Esophagus mucosa (tissue), 1 donor: ENCODE measurements around the gene FAM136A. TPM values are rescaled to one million over a fixed set of nuclear protein-coding genes. Genes with fewer than 3 reads are reported as not detected.
"Not testable (repeated sequence)": the region's sequence is repeated elsewhere in the genome, so short reads cannot be mapped to it uniquely, and the experiment has no call there.

Experiments used
- ATAC-seq: fragments of 200-7000 bp; cut with Tn5 transposase; one replicate; pipeline ENCODE4 v1.9.1; 2020
- total RNA-seq: library from RNA; stranded (reverse); gene quantifications from one replicate; pipeline ENCODE4 v1.2.4, GENCODE V29; 2023
- donor health status: DM: yes; HTN: yes; CAD: no.

Gene FAM136A
- total RNA-seq, 1 donor from 2014 or later: 26.0 TPM

DNA sequence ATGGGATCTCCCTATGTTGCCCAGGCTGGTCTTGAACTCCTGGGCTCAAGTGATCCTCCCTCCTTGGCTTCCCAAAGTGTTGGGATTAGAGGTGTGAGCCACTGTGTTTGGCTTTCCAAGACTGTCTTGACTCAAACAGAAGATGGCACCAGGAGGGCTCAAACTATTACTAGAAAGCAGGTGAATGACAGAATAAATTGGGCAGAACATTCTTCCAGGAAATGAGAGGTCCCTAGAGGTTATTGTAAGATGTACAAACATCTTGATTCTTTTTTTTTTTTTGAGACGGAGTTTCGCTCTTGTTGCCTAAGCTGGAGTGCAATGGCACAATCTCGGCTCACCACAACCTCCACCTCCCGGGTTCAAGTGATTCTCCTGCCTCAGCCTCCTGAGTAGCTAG, 4.0 kb downstream of the FAM136A start:
- not testable (repeated sequence) for ATAC-seq

GRCh38 chr2:70283500-70284191, 18.2 kb downstream of the FAM136A start:
- no peak for ATAC-seq

DNA sequence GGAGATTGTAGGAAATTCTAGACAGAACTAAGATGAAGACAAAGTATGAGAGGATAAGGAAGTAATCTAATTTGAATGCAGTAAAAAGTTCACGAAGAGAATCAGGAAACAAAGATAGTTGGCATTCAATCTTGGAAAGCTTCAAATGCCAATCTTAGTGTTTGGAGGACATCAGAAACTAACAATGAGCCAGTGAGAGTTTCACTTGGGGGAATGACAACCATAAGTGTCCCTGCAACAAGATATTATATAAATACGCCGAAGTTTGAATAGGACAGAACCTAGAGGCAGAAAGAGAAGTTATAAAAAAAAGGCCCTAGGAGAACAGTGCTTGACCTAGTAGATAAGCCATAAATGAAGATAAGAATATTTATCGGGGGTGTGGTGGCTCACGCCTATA, 19.4 kb downstream of the FAM136A start:
- no peak for ATAC-seq

DNA sequence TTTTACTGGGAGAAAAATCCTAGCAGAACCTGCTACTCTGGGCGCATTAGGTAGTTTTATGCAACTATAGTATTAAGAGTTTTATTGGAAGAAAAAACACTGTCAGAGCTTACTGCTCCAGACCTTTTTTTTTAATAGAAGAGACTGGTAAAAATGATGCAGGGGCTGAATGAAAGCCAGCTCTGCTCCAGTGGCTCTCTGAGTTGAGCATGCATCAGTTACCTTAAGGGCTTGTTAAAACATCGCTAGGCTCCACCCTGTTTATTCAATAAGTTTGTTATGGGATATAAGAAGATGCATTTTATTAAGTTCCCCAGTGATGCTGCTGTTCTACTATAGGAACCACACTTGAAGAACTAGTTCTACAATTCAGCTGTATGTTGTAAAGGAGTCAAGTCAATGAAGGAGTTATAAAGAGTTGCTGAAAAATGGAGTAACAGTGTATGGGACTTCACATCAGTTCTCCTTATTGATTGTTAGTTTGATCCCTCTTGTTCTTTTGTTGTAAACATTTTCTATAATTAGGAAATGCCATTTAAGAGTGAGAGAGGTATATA, 21.5 kb downstream of the FAM136A start:
- ATAC-seq: peak; percentile 51

DNA sequence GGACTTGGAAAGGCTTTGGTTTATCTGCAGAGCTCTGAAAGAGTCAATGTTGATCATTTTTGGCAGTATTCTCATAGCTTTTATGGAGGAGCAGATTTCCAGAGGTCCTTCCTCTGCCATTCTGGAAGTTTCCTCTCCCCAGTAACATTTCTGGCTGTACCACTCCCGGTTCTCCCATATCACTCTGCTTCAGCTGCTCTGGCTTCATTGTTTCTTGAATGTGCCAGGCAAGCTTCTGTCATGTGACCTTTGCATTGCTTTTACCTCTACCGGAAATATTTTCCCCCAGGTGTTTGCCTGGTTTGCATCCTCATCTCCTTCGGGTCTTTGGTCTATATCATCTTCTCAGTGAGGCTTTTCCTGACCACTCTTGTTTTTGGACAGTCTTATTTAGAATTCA, 31.5 kb downstream of the FAM136A start:
- no peak for ATAC-seq

GRCh38 chr2:70269422-70270302, 32.2 kb downstream of the FAM136A start:
- ATAC-seq: not testable (repeated sequence)

GRCh38 chr2:70266925-70267324, 34.9 kb downstream of the FAM136A start:
- not testable (repeated sequence) for ATAC-seq

GRCh38 chr2:70261501-70261900, 40.4 kb downstream of the FAM136A start:
- ATAC-seq: no peak

DNA sequence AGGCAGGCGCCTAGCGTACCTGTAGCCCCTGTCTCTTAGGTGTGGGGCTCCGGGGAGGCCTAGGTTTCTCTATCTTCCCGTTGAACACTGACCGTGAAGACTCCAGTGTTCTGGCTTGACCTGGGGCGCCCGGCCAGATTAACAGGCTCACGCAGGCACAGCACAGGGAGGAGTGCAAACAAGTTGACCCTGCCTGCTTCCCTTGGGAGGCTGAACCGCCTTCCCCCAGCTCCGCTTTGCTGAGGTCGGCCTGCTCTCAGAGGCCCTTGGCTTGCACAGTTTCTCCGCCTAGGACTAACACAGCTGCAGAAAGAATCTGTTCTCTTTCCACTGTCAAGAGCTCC, 43.4 kb downstream of the FAM136A start:
- peak; percentile 74 for ATAC-seq

DNA sequence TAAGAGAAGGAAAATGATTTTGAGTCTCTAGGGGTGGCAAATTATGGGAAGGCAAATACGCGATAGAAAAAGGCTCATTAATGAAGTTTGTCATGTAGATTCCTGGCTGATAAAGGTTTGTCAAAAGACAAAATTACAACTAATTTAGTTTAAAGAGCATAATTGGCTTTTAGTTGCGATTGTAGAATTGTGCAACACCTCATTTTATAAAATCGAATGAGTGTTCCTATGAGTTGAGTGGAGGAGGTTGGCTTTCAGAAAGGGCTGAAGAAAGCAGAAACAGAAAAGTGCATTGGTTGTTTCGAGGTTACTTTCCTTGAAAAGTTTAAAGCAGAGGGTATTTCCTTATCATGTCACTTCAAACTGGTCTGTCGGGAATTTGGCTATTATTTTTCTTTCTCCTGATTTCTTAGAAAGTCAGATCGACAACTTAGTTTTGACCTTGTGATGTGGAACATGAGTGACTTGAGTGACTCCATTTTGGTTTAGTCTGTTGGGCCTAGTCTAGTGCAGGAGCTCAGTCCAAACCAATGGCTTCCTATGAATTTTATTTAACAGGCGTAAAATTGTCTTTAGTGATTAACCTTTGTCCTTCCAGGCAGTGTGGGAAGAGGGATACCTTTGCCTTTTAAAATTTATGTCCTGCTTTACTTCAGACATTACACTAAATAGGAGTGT, 46.1 kb downstream of the FAM136A start:
- no peak for ATAC-seq

DNA sequence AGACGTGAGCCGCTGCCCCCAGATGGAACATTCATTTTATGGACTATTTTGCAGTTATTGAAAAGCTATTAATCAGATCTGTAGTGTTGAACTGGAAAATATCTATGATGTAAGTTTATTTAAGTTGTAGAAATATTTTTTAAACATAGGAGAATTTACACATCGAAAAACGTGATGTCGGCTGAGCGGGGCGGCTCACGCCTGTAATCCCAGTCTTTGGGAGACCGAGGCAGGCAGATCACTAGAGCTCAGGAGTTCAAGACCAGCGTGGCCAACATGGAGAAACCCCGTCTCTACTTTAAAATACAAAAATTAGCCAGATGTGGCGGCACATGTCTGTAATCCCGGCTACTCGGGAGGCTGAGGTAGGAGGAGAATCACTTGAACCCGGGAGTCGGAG, 51.4 kb downstream of the FAM136A start:
- no peak for ATAC-seq

GRCh38 chr2:70248181-70248847, 53.6 kb downstream of the FAM136A start, which contains the start of gene TIA1:
TIA1 (minus strand) TSS chr2:70248628; CDS start chr2:70248430, 198 bp downstream.
- ATAC-seq: peak; percentile 99

DNA sequence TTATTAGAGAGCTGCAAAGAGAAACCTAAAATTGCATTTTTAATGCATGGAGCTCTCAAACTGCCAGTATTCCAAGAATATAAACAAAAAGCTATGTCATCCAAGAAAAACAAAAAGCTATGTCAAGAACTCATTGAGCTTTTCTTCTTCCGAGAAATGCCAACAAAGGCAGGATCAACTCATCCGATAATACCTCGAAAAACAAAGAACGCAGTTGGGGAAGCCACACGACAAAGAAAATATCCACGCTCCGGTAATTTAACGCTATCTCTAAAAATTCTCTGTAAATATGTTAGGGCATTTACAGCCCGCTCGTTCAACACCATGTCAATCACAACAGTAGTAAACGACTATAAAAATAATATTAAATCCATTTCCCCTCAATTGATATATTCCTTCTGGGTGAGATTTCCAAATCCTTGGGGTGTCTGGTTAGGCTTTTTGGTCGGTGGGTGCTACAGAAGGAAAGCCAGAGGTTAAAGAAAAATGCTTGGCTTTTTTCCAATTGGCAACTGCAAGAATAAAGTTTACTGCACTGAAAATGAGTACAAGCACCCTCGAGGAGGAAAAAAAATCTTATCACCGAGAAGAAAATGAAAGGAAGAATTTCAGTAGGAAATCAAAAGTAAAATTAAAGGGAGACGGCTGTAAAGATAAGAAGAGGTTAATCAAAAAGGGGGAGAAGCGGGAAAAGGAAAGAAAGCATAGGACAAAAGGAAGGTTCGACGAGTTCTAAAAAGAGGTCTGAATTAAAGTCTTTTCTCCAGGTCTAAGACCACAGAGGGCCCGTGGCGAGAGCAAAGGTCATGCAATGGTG, 54.3 kb downstream of the FAM136A start:
- no peak for ATAC-seq

Other genes with a start within 250 kb of the FAM136A start
- 214 TPM for gene PCBP1, start 214.6 kb downstream of the FAM136A start, total RNA-seq
- 4.9 TPM for gene C2orf42, start 111.0 kb downstream of the FAM136A start, total RNA-seq
- 45.8 TPM for gene TIA1, start 53.4 kb downstream of the FAM136A start, total RNA-seq
- gene PCYOX1, start 43.9 kb downstream of the FAM136A start, total RNA-seq: 63.1 TPM
- gene SNRPG, start 8.3 kb downstream of the FAM136A start, total RNA-seq: 172 TPM